Lower leg skin (tissue), 3 donors: ENCODE data around the gene SMCO1.

ENCODE experiments used
- POLR2A ChIP-seq, 2 donors: fragments of 450-650 bp; IDR thresholded peaks; one replicate each; pipeline ENCODE4 v1.6.1; 2016 to 2017; ENCODE audit warnings: antibody characterized with exemption in 2 of 2, mild to moderate bottlenecking in 1 of 2, moderate library complexity in 1 of 2
- TF ChIP-seq, protein P1 (sequence below), 3 donors: fragments of 450-650 bp; IDR thresholded peaks; one replicate each; pipeline ENCODE4 v1.5.1; 2016; ENCODE audit warnings: antibody characterized with exemption in 3 of 3, mild to moderate bottlenecking in 3 of 3, moderate library complexity in 2 of 3

DNA sequence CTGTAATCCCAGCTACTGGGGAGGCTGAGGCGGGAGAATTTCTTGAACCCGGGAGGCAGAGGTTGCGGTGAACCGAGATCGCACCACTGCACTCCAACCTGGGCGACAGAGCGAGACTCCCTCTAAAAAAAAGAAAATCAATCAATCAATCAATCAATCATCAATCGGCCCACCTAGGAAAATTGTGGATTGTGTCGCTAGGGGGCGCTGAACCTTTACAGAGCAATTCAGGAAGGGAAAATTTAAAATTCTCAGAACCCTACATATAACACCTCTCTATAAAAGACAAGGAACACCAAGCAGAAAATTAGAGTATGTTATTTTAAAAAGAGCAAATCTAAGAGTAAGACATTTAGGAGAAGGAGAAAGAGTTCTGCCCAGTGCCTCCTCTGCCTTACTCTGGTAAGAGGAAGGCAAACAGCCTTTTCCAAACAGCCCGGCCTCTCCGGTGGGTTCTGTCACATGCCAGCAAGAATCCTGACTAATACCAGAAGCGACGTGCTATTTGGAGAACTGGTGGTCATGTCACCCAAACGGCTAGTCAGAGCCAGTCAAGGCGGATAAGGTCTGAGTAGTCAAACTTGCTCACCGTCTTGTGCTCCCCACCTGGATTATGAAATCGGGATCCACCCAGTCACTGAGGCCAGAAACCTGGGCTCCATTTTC lies 22.3 kb upstream of the SMCO1 start:
- TF ChIP-seq, protein P1, sequence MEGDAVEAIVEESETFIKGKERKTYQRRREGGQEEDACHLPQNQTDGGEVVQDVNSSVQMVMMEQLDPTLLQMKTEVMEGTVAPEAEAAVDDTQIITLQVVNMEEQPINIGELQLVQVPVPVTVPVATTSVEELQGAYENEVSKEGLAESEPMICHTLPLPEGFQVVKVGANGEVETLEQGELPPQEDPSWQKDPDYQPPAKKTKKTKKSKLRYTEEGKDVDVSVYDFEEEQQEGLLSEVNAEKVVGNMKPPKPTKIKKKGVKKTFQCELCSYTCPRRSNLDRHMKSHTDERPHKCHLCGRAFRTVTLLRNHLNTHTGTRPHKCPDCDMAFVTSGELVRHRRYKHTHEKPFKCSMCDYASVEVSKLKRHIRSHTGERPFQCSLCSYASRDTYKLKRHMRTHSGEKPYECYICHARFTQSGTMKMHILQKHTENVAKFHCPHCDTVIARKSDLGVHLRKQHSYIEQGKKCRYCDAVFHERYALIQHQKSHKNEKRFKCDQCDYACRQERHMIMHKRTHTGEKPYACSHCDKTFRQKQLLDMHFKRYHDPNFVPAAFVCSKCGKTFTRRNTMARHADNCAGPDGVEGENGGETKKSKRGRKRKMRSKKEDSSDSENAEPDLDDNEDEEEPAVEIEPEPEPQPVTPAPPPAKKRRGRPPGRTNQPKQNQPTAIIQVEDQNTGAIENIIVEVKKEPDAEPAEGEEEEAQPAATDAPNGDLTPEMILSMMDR (IDR thresholded peaks at IDR 0.05): no peak
- TF ChIP-seq POLR2A (IDR thresholded peaks at IDR 0.05): no peak
